Thoracic aorta (tissue), 2 donors: ENCODE measurements around the gene PLD4. TPM values are rescaled to one million over a fixed set of nuclear protein-coding genes. Genes with fewer than 3 reads are reported as not detected.

Source experiments
- ATAC-seq: fragments of 150-250 bp; one replicate; pipeline ENCODE4 v1.8.0; 2017; ENCODE audit warnings: low read depth; ENCODE audit not compliant: insufficient number of reproducible peaks, low FRiP score
- DNase-seq: peaks from one replicate; pipeline ENCODE4 v3.0.0-alpha.2; 2020; ENCODE audit warnings: low spot score
- H3K27ac ChIP-seq, 2 donors: fragments of 200-600 bp; sonication (generic); 1 replicate in 1 of 2; 2 replicates in 1 of 2; pipeline ENCODE4 v1.5.1; 2016; ENCODE audit warnings: mild to moderate bottlenecking in 2 of 2, moderate library complexity in 2 of 2
- H3K27me3 ChIP-seq: fragments of 200-600 bp; sonication (generic); replicated peaks from 2 replicates; pipeline ENCODE4 v1.6.0; 2016; ENCODE audit warnings: mild to moderate bottlenecking; ENCODE audit not compliant: insufficient read depth
- H3K36me3 ChIP-seq: fragments of 200-600 bp; sonication (generic); one replicate; pipeline ENCODE4 v1.5.1; 2016
- H3K4me1 ChIP-seq, 2 donors: fragments of 200-600 bp; sonication (generic); 1 replicate in 1 of 2; 2 replicates in 1 of 2; pipeline versions ENCODE4 v1.5.1 to v1.6.0; 2016; ENCODE audit warnings: low read depth in 2 of 2, mild to moderate bottlenecking in 1 of 2; ENCODE audit not compliant: control insufficient read depth in 1 of 2
- H3K4me3 ChIP-seq: fragments of 200-600 bp; sonication (generic); 2 replicates; pipeline ENCODE4 v1.5.1; 2016; ENCODE audit warnings: mild to moderate bottlenecking
- H3K9me3 ChIP-seq: fragments of 200-600 bp; sonication (generic); 2 replicates; pipeline ENCODE4 v1.5.1; 2016
- CTCF ChIP-seq: fragments of 200-600 bp; sonication (generic); IDR thresholded peaks from one replicate; pipeline ENCODE4 v1.5.1; 2019; ENCODE audit warnings: antibody characterized with exemption
- total RNA-seq, 2 donors: library from RNA; depleted of rRNA; stranded (reverse); fragments of >200 nt; gene quantifications; one replicate each; pipeline versions ENCODE4 v1.1.0 to v1.2.3, GENCODE V29; 2016

Gene PLD4
- total RNA-seq, 2 donors from 2014 or later, result 0.35 TPM; not detected in 1

GRCh38 chr14:104930526-104931303, 6.0 kb downstream of the PLD4 start:
- ATAC-seq (no peak), DNase-seq (no peak)
- no peaks in the 10 kb centered on the region for H3K36me3 ChIP-seq
- H3K4me1 ChIP-seq, result peaks cover 0 to 18% of the 10 kb centered on the region in 2 donors
- no peak overlapping the region for H3K27ac ChIP-seq
- H3K27me3 ChIP-seq, result no peaks in the 10 kb centered on the region
- no peaks in the 10 kb centered on the region for H3K9me3 ChIP-seq
- H3K4me3 ChIP-seq, result no peak overlapping the region
- TF ChIP-seq CTCF, result no peak

- ATAC-seq (no peak), DNase-seq (no peak)
- H3K4me3 ChIP-seq, result no peak overlapping the region
- H3K27ac ChIP-seq, result no peak overlapping the region
- TF ChIP-seq CTCF, result no peak
- H3K9me3 ChIP-seq, result no peaks in the 10 kb centered on the region
- no peaks in the 10 kb centered on the region for H3K27me3 ChIP-seq
- peaks cover 0 to 18% of the 10 kb centered on the region in 2 donors for H3K4me1 ChIP-seq
- H3K36me3 ChIP-seq, result no peaks in the 10 kb centered on the region
Observed at GRCh38 chr14:104931304-104931770, 6.7 kb downstream of the PLD4 start.

GRCh38 chr14:104931771-104932675, 7.3 kb downstream of the PLD4 start:
- ATAC-seq (no peak), DNase-seq (no peak)

GRCh38 chr14:104932676-104933631, 8.3 kb downstream of the PLD4 start:
- Histone ChIP-seq H3K27ac (peak overlapping the region in 1 of 2 donors; percentile 45), H3K27me3 (no peaks in the 10 kb centered on the region), H3K4me3 (peak overlapping the region; percentile 80), H3K4me1 (peaks cover 0 to 18% of the 10 kb centered on the region in 2 donors), H3K9me3 (no peaks in the 10 kb centered on the region), H3K36me3 (no peaks in the 10 kb centered on the region)
- ATAC-seq, result peak; percentile 36
- DNase-seq, result peak; percentile 28
- peak; percentile 91 for TF ChIP-seq CTCF

More at GRCh38 chr14:104931771-104932675, 7.3 kb downstream of the PLD4 start:
- H3K4me1 ChIP-seq, result peaks cover 0 to 18% of the 10 kb centered on the region in 2 donors
- no peaks in the 10 kb centered on the region for H3K9me3 ChIP-seq
- H3K27me3 ChIP-seq, result no peaks in the 10 kb centered on the region
- peak overlapping the region in 1 of 2 donors; percentile 45 for H3K27ac ChIP-seq
- no peaks in the 10 kb centered on the region for H3K36me3 ChIP-seq
- peak overlapping the region; percentile 80 for H3K4me3 ChIP-seq
- TF ChIP-seq CTCF, result no peak
